Activated naive CD8-positive, alpha-beta T cell (primary cell): ENCODE data around the gene FCN1.
"Not testable (repeated sequence)": the region's sequence is repeated elsewhere in the genome, so short reads cannot be mapped to it uniquely, and the experiment has no call there.

Source experiments
- H3K27ac Mint-ChIP-seq: one replicate; pipeline ENCODE4 v1.8.0; 2021; ENCODE audit warnings: mixed read lengths
- H3K27me3 Mint-ChIP-seq: one replicate; pipeline ENCODE4 v1.8.0; 2021; ENCODE audit warnings: mixed read lengths
- H3K36me3 Mint-ChIP-seq: one replicate; pipeline ENCODE4 v1.8.0; 2021; ENCODE audit warnings: mixed read lengths
- H3K4me1 Mint-ChIP-seq: one replicate; pipeline ENCODE4 v1.8.0; 2021; ENCODE audit warnings: low read depth, mixed read lengths
- H3K4me3 Mint-ChIP-seq: one replicate; pipeline ENCODE4 v1.8.0; 2021; ENCODE audit warnings: mild to moderate bottlenecking, mixed read lengths
- H3K9me3 Mint-ChIP-seq: one replicate; pipeline ENCODE4 v1.8.0; 2021; ENCODE audit warnings: low read depth, mixed read lengths

Gene FCN1

DNA sequence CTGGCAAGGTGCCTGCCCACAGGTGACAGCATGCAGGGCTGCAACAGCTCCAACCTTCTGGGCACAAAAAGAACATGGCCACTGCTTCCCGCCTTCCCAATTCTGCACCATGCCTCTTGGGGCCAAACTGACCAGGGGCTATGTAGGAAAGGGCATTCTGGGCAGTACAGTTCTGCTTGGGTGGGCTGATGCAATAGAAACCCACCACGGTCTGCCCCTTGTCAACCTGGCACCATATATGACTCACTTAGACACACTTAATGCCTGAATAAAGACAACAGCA, 40.2 kb upstream of the FCN1 start:
- no peak overlapping the region for H3K27ac Mint-ChIP-seq
- no peak overlapping the region for H3K4me3 Mint-ChIP-seq
- no peaks in the 10 kb centered on the region for H3K4me1 Mint-ChIP-seq
- H3K27me3 Mint-ChIP-seq, result no peaks in the 10 kb centered on the region
- H3K36me3 Mint-ChIP-seq, result no peaks in the 10 kb centered on the region
- no peaks in the 10 kb centered on the region for H3K9me3 Mint-ChIP-seq

GRCh38 chr9:134957165-134957944, 39.6 kb upstream of the FCN1 start:
- H3K4me3 Mint-ChIP-seq, result no peak overlapping the region
- no peaks in the 10 kb centered on the region for H3K36me3 Mint-ChIP-seq
- H3K4me1 Mint-ChIP-seq, result no peaks in the 10 kb centered on the region
- no peaks in the 10 kb centered on the region for H3K9me3 Mint-ChIP-seq
- no peaks in the 10 kb centered on the region for H3K27me3 Mint-ChIP-seq
- H3K27ac Mint-ChIP-seq, result no peak overlapping the region

DNA sequence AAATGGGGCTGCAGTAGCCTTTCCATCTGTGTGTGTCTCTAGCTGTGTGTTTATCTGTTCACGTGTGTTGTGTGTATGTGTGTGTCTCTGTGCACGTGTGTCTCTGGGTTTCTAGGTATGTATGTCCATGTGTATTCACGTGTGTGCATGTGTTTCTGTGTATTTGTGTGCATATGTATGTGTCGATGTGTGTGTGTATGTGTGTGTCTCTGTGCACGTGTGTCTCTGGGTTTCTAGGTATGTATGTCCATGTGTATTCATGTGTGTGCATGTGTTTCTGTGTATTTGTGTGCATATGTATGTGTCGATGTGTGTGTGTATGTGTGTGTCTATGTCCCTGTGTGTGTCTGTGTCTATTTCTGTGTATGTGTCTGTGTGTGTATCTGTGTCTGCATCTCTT, 38.7 kb upstream of the FCN1 start:
- H3K27ac Mint-ChIP-seq, H3K9me3 Mint-ChIP-seq, H3K4me1 Mint-ChIP-seq, H3K27me3 Mint-ChIP-seq, H3K36me3 Mint-ChIP-seq, H3K4me3 Mint-ChIP-seq: not testable (repeated sequence)

- Mint-ChIP-seq H3K27ac (no peak overlapping the region), H3K9me3 (no peaks in the 10 kb centered on the region), H3K4me1 (no peaks in the 10 kb centered on the region), H3K4me3 (no peak overlapping the region), H3K27me3 (no peaks in the 10 kb centered on the region), H3K36me3 (no peaks in the 10 kb centered on the region)
These were observed 38.1 kb upstream of the FCN1 start for GRCh38 chr9:134955801-134956200.

DNA sequence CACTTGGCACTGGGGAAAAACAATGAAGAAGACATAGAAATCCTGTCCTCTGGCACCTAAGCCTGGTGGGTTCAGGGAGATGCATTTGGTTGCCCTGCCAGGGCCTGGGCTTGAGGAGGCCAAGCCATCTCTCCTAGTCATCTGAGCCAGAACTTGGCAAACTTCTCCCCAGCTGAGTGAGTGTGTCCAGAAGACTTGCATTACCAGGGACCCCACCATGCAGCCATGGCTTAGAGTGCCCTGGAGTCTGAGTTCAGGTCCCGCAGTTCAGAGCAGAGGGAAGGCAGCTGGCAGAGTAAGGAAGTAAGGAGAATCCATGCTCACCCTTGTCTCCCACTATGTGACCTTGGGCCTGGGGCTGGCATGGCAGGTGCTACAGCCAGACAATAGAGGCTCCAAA, 37.4 kb upstream of the FCN1 start:
- Mint-ChIP-seq H3K36me3 (no peaks in the 10 kb centered on the region), H3K4me3 (no peak overlapping the region), H3K27ac (no peak overlapping the region), H3K9me3 (no peaks in the 10 kb centered on the region), H3K4me1 (no peaks in the 10 kb centered on the region), H3K27me3 (no peaks in the 10 kb centered on the region)

- H3K27ac Mint-ChIP-seq, result no peak overlapping the region
- H3K27me3 Mint-ChIP-seq, result no peaks in the 10 kb centered on the region
- no peaks in the 10 kb centered on the region for H3K9me3 Mint-ChIP-seq
- no peaks in the 10 kb centered on the region for H3K4me1 Mint-ChIP-seq
- no peak overlapping the region for H3K4me3 Mint-ChIP-seq
- no peaks in the 10 kb centered on the region for H3K36me3 Mint-ChIP-seq
These were observed 34.3 kb upstream of the FCN1 start for GRCh38 chr9:134951994-134952393.

DNA sequence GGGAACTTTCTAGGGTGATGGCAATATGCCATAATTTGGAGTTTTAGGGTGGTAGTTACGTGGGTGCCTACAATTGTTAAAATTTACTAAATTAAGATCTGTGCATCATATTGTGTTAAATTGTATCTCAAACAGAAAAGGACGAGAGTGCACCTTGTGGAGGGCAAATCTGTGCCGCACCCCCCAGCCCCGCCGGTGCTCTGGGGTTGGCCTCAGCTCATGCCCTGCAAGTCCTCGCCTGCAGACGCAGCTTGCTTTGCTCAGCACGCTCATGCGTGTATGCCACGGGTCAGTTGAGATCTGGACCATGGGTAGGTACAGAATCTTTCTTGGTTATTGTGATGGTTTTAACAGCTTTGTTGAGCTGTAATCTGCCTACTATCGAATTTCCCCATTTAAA, 33.7 kb upstream of the FCN1 start:
- Mint-ChIP-seq H3K4me1 (no peaks in the 10 kb centered on the region), H3K27ac (no peak overlapping the region), H3K9me3 (no peaks in the 10 kb centered on the region), H3K36me3 (no peaks in the 10 kb centered on the region), H3K27me3 (no peaks in the 10 kb centered on the region), H3K4me3 (no peak overlapping the region)

DNA sequence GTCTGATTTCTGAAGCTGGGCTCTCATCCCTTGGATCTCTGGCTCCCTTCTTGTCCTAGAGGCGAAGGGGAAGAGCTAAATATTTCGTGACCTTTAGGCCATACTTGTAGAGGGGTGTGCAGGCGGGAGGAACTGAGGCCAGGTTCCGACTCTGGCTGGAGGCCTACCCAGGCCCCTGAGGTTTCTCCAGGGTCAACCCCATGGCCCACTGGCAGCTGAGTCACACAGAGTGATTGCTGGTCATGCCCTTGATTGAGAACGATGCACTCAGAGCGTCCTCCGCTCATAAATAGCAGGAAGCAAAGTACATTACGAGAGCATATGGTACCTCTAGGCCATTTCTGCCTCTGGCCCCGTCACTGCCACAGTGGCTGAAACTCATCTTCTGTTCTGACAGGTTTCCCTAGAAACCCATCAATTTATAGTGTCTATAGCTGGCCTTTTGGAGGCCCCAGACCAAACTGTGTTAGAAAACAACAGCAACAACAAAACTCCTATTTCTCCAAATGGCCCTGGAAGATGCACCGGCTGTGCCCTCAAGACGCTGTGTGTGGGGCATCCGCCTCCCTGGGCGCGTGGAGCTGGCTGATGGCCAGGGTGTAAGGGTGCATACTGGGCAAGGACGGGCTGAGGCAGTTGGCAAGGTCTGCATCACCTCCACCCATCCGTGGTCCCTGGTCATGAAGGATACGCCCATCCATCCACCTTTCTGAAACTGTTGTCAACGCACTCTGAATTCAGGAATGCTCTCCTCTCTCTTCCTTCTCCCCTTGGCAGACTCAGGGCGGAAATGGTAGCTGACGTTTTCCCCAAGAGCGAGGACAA, 32.9 kb upstream of the FCN1 start:
- Mint-ChIP-seq H3K27me3 (no peaks in the 10 kb centered on the region), H3K27ac (no peak overlapping the region), H3K36me3 (no peaks in the 10 kb centered on the region), H3K4me1 (no peaks in the 10 kb centered on the region), H3K9me3 (no peaks in the 10 kb centered on the region), H3K4me3 (no peak overlapping the region)

GRCh38 chr9:134949681-134950385, 32.1 kb upstream of the FCN1 start:
- Mint-ChIP-seq H3K9me3 (no peaks in the 10 kb centered on the region), H3K4me3 (no peak overlapping the region), H3K27me3 (no peaks in the 10 kb centered on the region), H3K27ac (no peak overlapping the region), H3K36me3 (no peaks in the 10 kb centered on the region), H3K4me1 (no peaks in the 10 kb centered on the region)

DNA sequence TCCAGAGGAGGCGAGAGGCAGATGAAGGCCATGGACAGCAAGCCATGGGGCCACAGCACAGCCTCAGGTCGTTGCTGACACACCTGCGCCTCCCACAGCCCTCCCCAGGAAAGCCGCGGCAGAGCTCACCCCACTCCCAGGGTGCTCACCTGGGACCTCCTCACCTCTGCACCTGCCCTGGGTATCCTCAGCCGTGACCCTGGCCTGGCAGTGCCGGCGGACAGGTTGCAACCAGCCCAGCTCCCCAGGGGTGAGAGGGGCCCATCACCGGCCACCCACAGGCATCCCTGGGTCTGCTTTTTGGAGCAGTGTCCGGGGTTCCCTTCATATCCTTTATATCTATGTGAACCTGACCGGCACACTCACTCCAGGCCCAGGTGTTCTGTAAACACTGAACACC, 30.4 kb upstream of the FCN1 start:
- no peaks in the 10 kb centered on the region for H3K27me3 Mint-ChIP-seq
- no peaks in the 10 kb centered on the region for H3K9me3 Mint-ChIP-seq
- no peaks in the 10 kb centered on the region for H3K36me3 Mint-ChIP-seq
- no peaks in the 10 kb centered on the region for H3K4me1 Mint-ChIP-seq
- H3K27ac Mint-ChIP-seq, result no peak overlapping the region
- no peak overlapping the region for H3K4me3 Mint-ChIP-seq

- Mint-ChIP-seq H3K4me3 (no peak overlapping the region), H3K4me1 (no peaks in the 10 kb centered on the region), H3K27ac (no peak overlapping the region), H3K36me3 (no peaks in the 10 kb centered on the region), H3K27me3 (no peaks in the 10 kb centered on the region), H3K9me3 (no peaks in the 10 kb centered on the region)
These were observed 29.7 kb upstream of the FCN1 start for GRCh38 chr9:134947265-134947955.

DNA sequence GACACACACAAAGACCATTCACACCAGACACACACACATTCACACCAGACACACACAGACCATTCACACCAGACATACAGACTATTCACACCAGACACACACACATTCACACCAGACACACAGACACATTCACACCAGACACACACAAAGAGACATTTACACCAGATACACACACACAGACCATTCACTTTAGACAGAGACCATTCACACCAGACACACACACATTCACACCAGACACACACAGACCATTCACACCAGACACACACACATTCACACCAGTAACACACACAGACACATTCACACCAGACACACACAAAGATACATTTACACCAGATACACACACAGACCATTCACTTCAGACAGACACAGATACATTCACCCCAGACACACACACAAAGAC, 29.0 kb upstream of the FCN1 start:
- H3K4me3 Mint-ChIP-seq, result no peak overlapping the region
- no peak overlapping the region for H3K27ac Mint-ChIP-seq
- H3K4me1 Mint-ChIP-seq, result no peaks in the 10 kb centered on the region
- H3K36me3 Mint-ChIP-seq, result no peaks in the 10 kb centered on the region
- H3K9me3 Mint-ChIP-seq, result no peaks in the 10 kb centered on the region
- H3K27me3 Mint-ChIP-seq, result no peaks in the 10 kb centered on the region

DNA sequence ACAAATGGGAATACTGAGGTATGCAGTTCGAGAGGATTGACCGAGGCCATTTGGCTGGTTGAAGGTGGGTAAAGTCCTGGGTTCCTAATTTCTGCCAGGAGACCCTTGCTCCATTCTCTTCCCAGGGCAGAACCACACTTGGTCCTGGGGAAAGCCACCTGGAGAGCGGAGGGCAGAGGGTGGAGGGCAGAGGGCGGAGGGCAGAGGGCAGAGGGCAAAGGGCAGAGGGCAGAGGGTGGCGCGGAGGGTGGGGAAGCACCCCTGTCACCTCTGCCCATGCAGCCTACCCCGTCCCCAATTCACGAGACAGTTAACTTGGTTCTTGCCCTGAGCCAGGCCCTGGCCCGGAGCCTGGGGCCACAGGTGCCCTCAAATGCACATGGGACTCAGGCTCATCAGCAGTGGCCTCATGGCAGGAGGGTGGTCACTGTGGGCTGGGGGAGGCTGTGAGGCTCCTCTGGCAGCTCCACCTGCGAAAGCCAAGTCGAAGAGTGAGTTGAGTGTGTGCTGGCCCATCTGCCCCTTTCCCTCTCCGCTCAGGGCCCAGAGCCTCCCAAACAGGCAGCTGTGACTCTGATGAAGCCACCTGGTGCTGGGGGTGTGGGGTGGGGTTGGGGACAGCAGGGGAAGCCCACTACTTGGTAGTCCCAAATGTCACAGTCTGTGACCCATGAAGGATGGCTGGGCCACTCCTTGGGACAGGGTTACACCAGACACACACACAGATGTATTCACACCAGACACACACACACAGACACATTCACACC, 28.0 kb upstream of the FCN1 start:
- Mint-ChIP-seq H3K4me1 (no peaks in the 10 kb centered on the region), H3K27ac (no peak overlapping the region), H3K27me3 (no peaks in the 10 kb centered on the region), H3K4me3 (no peak overlapping the region), H3K9me3 (no peaks in the 10 kb centered on the region), H3K36me3 (no peaks in the 10 kb centered on the region)

- Mint-ChIP-seq H3K4me3 (no peak overlapping the region), H3K36me3 (no peaks in the 10 kb centered on the region), H3K9me3 (no peaks in the 10 kb centered on the region), H3K4me1 (no peaks in the 10 kb centered on the region), H3K27me3 (no peaks in the 10 kb centered on the region), H3K27ac (no peak overlapping the region)
These were observed 27.2 kb upstream of the FCN1 start for GRCh38 chr9:134944916-134945315.
